Stimulated activated CD8-positive, alpha-beta memory T cell treated with anti-CD3 and anti-CD28 coated beads, Interleukin-12 subunit alpha, Interleukin-12 subunit beta, amount 100 ng/mL, for 4 hours (primary cell): ENCODE measurements around the gene MRPS16.

ENCODE experiments used
- DNase-seq: peaks from one replicate; pipeline ENCODE4 v3.0.0-alpha.2; 2020; ENCODE audit warnings: low read depth

MRPS16 gene

GRCh38 chr10:73239908-73240307 is 12.5 kb downstream of the MRPS16 start:
- no peak for DNase-seq

- DNase-seq = no peak
These were observed 13.4 kb downstream of the MRPS16 start for GRCh38 chr10:73238990-73239566.

- DNase-seq = no peak
These were observed 17.7 kb downstream of the MRPS16 start for GRCh38 chr10:73234695-73235094.

DNA sequence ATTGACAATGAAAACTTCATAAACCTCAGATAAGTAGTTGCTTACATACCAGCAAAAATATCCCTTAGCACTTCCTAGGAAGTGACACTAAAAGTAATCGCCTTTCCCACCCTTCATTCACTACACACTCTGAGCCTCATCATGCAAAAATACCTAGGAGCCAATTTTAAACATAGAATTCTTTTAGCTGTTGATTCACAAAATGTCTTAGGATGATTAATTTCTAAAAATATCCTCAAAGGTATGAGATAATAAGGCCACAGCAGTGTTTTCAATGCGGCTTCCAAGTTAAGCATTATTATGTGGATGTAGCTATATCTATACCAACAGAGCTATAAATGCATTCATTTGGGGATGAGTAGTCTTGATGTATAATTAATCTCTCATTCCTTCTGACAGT is 18.6 kb downstream of the MRPS16 start:
- no peak for DNase-seq

DNA sequence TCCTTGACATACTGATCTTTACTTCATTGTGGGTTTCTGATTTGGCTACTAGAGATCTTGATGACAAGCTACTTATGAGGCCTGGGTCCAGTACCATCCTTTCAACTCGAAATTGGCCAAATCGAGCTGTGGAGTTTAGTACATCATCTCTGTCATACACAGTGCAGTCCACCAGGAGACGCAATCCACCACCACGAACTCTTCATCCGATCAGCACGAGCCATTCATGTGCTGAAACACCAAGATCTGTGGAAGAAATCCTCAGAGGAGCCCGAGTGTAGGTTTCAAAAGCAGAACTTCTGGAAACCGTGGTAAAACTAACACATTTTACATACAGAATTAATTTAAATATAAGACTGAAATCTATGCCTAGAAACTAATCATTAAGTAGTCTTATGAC is 19.6 kb downstream of the MRPS16 start:
- DNase-seq = no peak

GRCh38 chr10:73229567-73229966 is 22.9 kb downstream of the MRPS16 start:
- DNase-seq = no peak

DNA sequence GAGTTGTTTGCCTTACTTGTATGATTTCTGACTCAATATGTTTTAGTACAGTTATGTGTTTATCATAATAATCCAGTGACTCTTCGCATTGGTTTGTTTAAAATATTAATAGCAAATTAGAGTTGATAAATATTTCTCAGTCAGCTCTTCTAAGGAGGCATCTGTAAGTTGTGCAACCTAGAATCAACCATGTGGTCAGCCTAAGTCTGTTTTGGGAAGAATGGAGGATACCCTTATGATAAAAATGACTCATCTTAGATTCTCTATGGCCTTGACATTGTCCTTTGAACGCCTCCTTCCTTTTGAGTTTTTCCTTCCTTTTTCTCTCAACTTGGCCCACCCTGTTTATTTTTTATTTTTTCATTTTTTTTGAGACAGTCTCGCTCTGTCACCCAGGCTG is 24.2 kb downstream of the MRPS16 start:
- no peak for DNase-seq

- no peak for DNase-seq
These were observed 25.8 kb downstream of the MRPS16 start for GRCh38 chr10:73226663-73227062.

GRCh38 chr10:73225518-73225917 is 26.9 kb downstream of the MRPS16 start:
- no peak for DNase-seq

- DNase-seq = no peak
These were observed 31.5 kb downstream of the MRPS16 start for GRCh38 chr10:73220989-73221388.

DNA sequence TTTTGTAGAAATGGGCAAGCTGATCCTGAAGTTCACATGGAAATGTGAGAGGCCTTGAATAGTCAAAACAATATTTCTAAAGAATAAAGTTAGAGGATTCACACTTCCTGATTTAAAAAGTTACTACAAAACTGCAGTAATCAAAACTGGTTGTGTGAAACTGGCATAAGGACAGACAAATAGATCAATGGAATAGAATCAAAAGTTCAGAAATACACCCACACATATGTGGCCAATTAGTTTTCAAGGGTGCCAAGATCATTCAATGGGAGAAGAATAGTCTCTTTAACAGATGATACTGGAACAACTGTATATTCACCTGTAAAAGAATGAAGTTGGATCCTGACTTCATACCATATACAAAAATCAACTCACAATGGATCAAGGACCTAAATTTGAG is 33.1 kb downstream of the MRPS16 start:
- no peak for DNase-seq

DNA sequence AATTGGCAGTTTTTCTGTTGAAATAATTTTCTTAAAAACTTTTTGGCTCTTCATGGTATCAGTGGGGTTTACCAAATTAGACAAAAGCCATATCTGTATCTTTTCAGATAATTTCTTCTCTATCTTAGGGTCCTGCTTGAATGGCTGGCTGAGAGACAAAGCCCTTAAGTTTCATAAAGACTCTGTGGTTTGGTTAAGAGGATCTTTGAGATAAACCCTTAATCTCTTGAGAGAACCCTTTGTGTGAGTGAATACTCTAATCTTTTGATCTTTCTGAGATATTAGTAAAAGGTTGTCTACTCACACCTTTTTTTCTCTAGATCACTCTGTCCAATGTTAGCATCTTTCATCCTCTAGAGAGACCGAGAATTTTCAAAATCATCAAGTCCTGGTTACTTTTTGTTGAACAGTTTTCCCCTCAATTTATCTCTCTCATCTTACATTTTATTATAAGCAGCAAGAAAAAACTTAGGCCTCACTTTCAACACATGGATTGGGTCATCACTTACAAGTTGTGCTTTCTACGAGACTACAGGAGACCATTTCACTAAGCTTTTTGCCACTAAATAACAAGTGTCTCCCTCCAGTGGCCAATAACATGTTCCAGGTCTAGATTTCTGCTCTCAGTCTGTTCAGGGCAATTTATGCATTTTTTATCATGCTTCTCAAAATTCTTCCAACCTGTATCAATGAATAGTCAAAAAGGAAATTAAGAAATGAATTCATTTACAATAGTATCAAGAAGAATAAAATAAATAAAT is 33.8 kb downstream of the MRPS16 start:
- no peak for DNase-seq

DNA sequence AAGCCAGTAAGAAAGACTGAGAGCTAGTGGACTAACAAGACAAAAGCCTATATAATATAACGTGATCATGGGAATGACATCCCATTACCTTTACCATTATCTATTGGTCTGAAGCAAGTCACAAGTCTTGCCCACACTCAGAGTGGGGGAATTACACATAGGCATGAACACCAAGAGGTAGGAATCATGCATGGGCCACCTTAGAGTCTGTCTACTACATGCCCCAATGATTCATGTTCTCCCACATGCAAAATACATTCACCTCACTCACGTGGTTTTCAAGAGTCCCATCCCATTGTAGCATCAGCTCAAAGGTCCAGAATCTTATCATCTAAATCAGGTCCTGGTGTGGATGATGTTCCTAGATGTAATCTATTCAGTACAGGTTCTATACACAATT is 34.8 kb downstream of the MRPS16 start:
- DNase-seq = no peak

DNA sequence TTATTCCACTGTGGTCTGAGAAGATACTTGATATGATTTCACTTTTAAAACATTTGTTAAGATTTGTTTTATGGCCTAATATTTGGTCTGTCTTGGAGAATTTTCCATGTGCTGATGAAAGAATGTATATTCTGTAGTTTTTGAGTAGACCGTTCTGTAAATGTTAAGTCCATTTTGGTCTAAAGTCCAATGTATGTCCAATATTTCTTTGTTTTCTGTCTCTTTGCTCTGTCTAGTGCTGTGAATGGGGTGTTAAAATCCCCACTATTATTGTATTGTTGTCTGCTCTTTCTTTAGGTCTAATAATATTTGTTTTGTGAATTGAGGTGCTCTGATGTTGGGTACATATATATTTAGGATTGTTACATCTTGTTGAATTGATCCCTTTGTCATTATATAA is 36.7 kb downstream of the MRPS16 start:
- DNase-seq = no peak

DNA sequence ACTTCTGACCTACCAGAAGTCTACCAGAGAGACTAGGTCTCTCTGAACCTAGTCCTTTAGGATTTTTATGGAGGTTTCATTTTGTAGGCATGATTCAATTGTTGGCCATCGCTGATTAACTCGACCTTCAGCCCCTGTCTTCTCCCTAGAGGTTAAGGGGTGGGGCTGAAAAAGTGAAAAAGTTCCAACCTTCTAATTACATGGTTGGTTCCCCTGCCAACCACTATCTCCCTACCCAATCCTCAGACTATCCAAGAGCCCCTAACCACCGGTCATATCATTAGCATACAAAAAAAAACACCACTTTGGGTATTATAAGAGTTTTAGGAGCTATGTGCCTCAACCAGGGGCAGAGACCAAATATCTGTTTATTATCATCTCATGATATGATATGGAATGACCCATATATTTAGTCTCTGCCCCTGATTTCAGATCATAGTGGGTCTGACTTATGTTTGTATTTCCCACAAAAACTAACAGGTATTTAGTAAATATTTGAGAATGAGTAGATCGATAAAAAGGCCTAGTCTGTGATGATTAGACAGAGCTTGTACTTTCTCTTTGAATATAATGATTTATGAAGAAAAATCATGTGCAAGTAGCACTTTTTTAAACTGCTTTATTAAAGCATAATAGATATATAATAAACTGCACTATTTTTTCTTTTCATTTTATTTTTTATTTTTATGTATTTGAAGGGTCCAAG is 41.2 kb downstream of the MRPS16 start:
- no peak for DNase-seq

DNA sequence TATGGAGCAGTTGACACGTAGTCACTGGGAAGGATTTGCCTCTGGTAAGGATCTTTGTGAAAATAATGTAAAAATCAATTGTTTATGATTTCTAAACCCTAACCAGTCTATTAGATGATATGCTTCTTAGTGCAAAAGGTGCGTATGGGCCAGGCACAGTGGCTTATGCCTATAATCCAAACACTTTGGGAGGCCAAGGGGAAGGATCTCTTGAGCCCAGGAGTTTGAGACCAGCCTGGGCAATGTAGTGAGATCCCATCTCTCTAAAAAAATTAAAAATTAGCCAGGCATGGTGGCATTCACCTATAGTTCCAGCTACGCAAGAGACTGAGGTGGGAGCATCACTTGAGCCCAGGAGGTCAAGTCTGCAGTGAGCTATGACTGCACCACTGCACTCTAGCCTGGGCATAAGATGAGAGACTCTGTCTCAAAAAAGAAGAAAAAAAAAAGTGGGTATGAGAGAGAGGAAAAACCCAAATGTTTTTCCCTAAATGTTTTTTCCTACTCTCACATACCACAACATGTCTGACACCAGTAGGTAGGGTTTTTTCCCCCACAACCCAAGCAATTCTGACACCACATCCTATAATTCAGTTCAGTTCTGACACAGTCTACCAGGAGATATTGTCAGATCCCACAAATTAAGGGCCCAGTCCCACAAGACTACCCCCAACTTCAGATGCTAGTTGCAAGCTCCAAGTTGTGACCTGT is 41.9 kb downstream of the MRPS16 start:
- no peak for DNase-seq

DNA sequence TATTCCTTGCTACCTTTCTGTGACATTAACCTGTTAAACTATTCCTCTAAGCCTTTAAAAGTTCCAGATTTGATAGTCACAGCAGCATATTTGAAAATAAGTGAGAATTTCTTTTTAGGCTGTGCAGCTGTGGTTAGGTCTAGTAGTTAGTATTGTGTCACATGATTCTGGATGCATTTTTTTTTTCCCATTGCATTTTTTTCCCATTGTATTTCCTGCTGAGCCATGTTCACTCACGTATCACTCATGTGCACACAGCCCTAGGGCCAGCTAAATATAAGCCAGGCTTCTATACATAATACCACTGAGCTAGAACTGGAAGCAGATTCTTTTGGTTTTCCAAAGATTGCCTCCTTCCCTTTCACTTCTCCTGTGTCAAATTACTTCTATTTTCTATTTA is 42.7 kb downstream of the MRPS16 start:
- DNase-seq = no peak

DNA sequence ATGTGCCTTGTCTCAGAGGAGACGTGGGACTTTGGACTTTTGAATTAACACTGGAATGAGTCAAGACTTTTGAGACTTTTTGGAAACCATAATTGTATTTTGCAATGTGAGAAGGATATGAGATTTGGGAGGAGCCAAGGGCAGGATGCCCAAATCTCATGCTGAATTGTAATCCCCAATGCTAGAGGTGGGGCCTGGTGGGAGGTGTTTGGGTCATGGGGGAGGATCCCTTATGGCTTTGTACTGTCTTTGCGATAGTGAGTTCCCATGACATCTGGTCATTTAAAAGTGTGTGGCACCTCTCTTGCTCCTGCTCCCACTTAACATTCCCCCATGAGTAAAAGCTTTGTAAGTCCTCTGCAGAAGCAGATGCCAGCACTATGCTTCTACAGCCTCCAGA is 44.6 kb downstream of the MRPS16 start:
- no peak for DNase-seq

DNA sequence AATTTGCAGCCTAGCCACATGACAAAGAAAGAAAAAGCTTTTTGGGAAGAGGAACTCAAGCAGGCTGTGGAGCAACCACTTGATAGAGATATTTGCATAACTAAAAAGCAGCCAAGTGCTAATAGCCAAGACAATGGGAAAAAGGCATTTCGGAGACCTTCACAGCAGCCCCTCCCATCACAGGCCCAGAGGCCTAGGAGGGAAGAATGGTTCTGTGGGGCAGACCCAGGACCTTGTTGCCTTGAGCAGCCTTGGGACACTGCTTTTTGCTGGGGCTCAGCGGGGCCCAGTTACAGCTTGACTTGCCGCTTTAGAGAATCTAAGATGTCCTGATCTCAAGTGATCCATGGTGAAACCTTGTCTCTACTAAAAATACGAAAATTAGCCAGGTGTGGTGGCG is 46.1 kb downstream of the MRPS16 start:
- no peak for DNase-seq

- DNase-seq = no peak
These were observed 46.6 kb downstream of the MRPS16 start for GRCh38 chr10:73205890-73206289.

- no peak for DNase-seq
These were observed 47.4 kb downstream of the MRPS16 start for GRCh38 chr10:73205081-73205480.
